Neuronal stem cell (in vitro differentiated cells): Measurements from ENCODE around the gene SLC35A4.

Experiments
- DNase-seq: peaks from one replicate; pipeline ENCODE4 v3.0.0-alpha.2; 2013; ENCODE audit warnings: low spot score
- H2AFZ ChIP-seq: one replicate; pipeline ENCODE4 v1.6.1; 2013; ENCODE audit warnings: mild to moderate bottlenecking, low read length, inconsistent platforms
- H2AK5ac ChIP-seq: 2 replicates; pipeline ENCODE4 v1.6.1; 2013; ENCODE audit warnings: low read depth, mild to moderate bottlenecking, inconsistent platforms, low read length, moderate library complexity, mixed read lengths
- H2BK120ac ChIP-seq: 2 replicates; pipeline ENCODE4 v1.6.1; 2013; ENCODE audit warnings: low read depth, mild to moderate bottlenecking, inconsistent platforms, low read length, moderate library complexity, mixed read lengths
- H2BK12ac ChIP-seq: one replicate; pipeline ENCODE4 v1.6.1; 2013; ENCODE audit warnings: low read length, inconsistent platforms
- H2BK15ac ChIP-seq: 2 replicates; pipeline ENCODE4 v1.6.1; 2013; ENCODE audit warnings: mild to moderate bottlenecking, low read length, inconsistent platforms, mixed read lengths
- H2BK5ac ChIP-seq: one replicate; pipeline ENCODE4 v1.6.1; 2013; ENCODE audit warnings: inconsistent platforms, mild to moderate bottlenecking, low read length, moderate library complexity
- H3K14ac ChIP-seq: one replicate; pipeline ENCODE4 v1.6.1; 2013; ENCODE audit warnings: low read length, inconsistent platforms
- H3K18ac ChIP-seq: 2 replicates; pipeline ENCODE4 v1.6.1; 2013; ENCODE audit warnings: low read length, inconsistent platforms
- H3K23ac ChIP-seq: 2 replicates; pipeline ENCODE4 v1.6.1; 2013; ENCODE audit warnings: low read depth, mild to moderate bottlenecking, mixed read lengths, low read length, inconsistent platforms; ENCODE audit not compliant: poor library complexity
- H3K27ac ChIP-seq: replicated peaks from 3 replicates; pipeline ENCODE4 v1.5.1; 2013; ENCODE audit warnings: low read length, inconsistent platforms
- H3K27me3 ChIP-seq, 3 experiments: 2 replicates each; pipeline ENCODE4 v1.6.1; 2013; ENCODE audit warnings: low read length in 3 of 3, mild to moderate bottlenecking in 2 of 3, inconsistent platforms in 1 of 3, low read depth in 1 of 3, mixed read lengths in 1 of 3, moderate library complexity in 1 of 3; ENCODE audit not compliant: control insufficient read depth in 3 of 3, insufficient read depth in 3 of 3
- H3K36me3 ChIP-seq, 2 donors: replicated peaks in 1 of 2; 2 replicates each; pipeline ENCODE4 v1.6.1; 2013; ENCODE audit warnings: low read length in 2 of 2; ENCODE audit not compliant: control insufficient read depth in 2 of 2, insufficient read depth in 2 of 2
- H3K4ac ChIP-seq: 2 replicates; pipeline ENCODE4 v1.6.1; 2013; ENCODE audit warnings: inconsistent platforms, mild to moderate bottlenecking, low read length, moderate library complexity
- H3K4me1 ChIP-seq, 2 donors: 1 replicate in 1 of 2; 2 replicates in 1 of 2; pipeline ENCODE4 v1.6.1; 2013; ENCODE audit warnings: low read length in 2 of 2, low read depth in 1 of 2; ENCODE audit not compliant: control insufficient read depth in 2 of 2, insufficient read depth in 1 of 2
- H3K4me2 ChIP-seq: one replicate; pipeline ENCODE4 v1.6.1; 2013; ENCODE audit warnings: mild to moderate bottlenecking, low read length, inconsistent platforms; ENCODE audit not compliant: insufficient read depth, poor library complexity, severe bottlenecking
- H3K4me3 ChIP-seq, 2 donors: 2 replicates each; pipeline ENCODE4 v1.5.1; 2013; ENCODE audit warnings: low read length in 2 of 2, mild to moderate bottlenecking in 2 of 2, inconsistent platforms in 1 of 2, moderate library complexity in 1 of 2
- H3K79me1 ChIP-seq: one replicate; pipeline ENCODE4 v1.6.1; 2013; ENCODE audit warnings: low read depth, mild to moderate bottlenecking, inconsistent platforms, low read length, moderate library complexity
- H3K9ac ChIP-seq: one replicate; pipeline ENCODE4 v1.6.1; 2013; ENCODE audit warnings: mild to moderate bottlenecking, low read depth, low read length, inconsistent platforms; ENCODE audit not compliant: poor library complexity
- H3K9me3 ChIP-seq, 2 donors: replicated peaks in 1 of 2; 2 replicates each; pipeline versions ENCODE3 to v1.6.1; 2013; ENCODE audit warnings: low read length in 2 of 2, mild to moderate bottlenecking in 2 of 2, inconsistent platforms in 1 of 2, low read depth in 1 of 2, mixed read lengths in 1 of 2, moderate library complexity in 1 of 2; ENCODE audit not compliant: control insufficient read depth in 2 of 2, insufficient read depth in 1 of 2
- H4K8ac ChIP-seq: one replicate; pipeline ENCODE4 v1.6.1; 2013; ENCODE audit warnings: low read depth, mild to moderate bottlenecking, inconsistent platforms, low read length, moderate library complexity
- H4K91ac ChIP-seq: one replicate; pipeline ENCODE4 v1.6.1; 2013; ENCODE audit warnings: low read length, low read depth, mild to moderate bottlenecking, inconsistent platforms; ENCODE audit not compliant: poor library complexity
- WGBS, 2 donors: extraction: QIAGEN DNeasy Blood & Tissue Kit; methylation state at CpG; one replicate each; pipeline ENCODE4 v1.1.7; 2013; ENCODE audit warnings: missing lambda C conversion rate in 2 of 2, mixed read lengths in 1 of 2; ENCODE audit not compliant: insufficient read length in 2 of 2, insufficient replicate concordance in 1 of 2; ENCODE audit errors: extremely low coverage in 2 of 2; 5-methylcytosine and 5-hydroxymethylcytosine counted together

Gene SLC35A4

GRCh38 chr5:140555747-140556312, 8.8 kb upstream of the SLC35A4 start:
- Histone ChIP-seq H3K9ac (no peak overlapping the region), H2BK12ac (no peak overlapping the region), H2AK5ac (no peak overlapping the region), H3K4me1 (peaks cover 7 to 9% of the 10 kb centered on the region in 2 donors), H3K4ac (no peak overlapping the region), H3K23ac (no peak overlapping the region), H2BK5ac (no peak overlapping the region), H3K18ac (no peak overlapping the region), H3K4me3 (peak overlapping the region in 1 of 2 donors; percentile 78), H3K27ac (no peak overlapping the region), H3K14ac (no peak overlapping the region), H3K4me2 (no peak overlapping the region), H4K8ac (no peak overlapping the region), H3K36me3 (peaks cover 6 to 54% of the 10 kb centered on the region in 2 donors), H2AFZ (no peak overlapping the region), H3K9me3 (no peaks in the 10 kb centered on the region), H4K91ac (no peak overlapping the region), H2BK120ac (no peak overlapping the region), H3K79me1 (peaks cover 4% of the 10 kb centered on the region), H2BK15ac (no peak overlapping the region), H3K27me3 (no peaks in the 10 kb centered on the region)
- no CpG with 5 or more reads among the region's 1 CpG for WGBS, 2 donors
- DNase-seq = no peak

DNA sequence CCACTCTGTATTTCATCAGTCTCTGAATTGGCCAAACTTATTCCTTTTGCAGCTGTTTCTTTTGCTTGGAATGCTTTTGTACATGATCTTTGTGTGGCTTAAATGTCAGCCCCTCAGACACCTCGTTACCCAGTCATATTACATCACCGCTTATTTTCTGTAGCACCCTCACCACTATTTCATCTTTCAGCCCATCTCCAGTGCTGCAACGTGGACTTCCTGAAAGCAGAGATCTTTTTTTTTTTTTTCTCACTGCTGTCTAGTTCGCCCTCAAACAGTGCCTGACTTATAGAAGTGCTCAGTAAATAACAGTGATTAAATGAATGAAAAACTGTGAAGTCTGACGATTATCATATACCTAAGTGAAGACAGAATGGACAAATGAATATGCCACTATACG, 8.2 kb upstream of the SLC35A4 start:
- H2BK15ac ChIP-seq = no peak overlapping the region
- H2AFZ ChIP-seq = no peak overlapping the region
- peaks cover 3 to 51% of the 10 kb centered on the region in 2 donors for H3K36me3 ChIP-seq
- H2BK120ac ChIP-seq = no peak overlapping the region
- no peak overlapping the region for H2AK5ac ChIP-seq
- H3K18ac ChIP-seq = no peak overlapping the region
- H3K14ac ChIP-seq = no peak overlapping the region
- H2BK12ac ChIP-seq = no peak overlapping the region
- H2BK5ac ChIP-seq = no peak overlapping the region
- no peak overlapping the region for H3K23ac ChIP-seq
- no peaks in the 10 kb centered on the region for H3K27me3 ChIP-seq
- no peak overlapping the region for H3K4ac ChIP-seq
- no peak overlapping the region for H4K91ac ChIP-seq
- H3K79me1 ChIP-seq = peaks cover 4% of the 10 kb centered on the region
- H3K9me3 ChIP-seq = no peaks in the 10 kb centered on the region
- H3K4me3 ChIP-seq = peak overlapping the region; percentile 69 to 78
- H4K8ac ChIP-seq = no peak overlapping the region
- WGBS, 2 donors = no CpG with 5 or more reads among the region's 6 CpGs
- H3K4me2 ChIP-seq = peak overlapping the region; percentile 54
- no peak overlapping the region for H3K27ac ChIP-seq
- no peak overlapping the region for H3K9ac ChIP-seq
- peaks cover 7 to 9% of the 10 kb centered on the region in 2 donors for H3K4me1 ChIP-seq
- DNase-seq = no peak

DNA sequence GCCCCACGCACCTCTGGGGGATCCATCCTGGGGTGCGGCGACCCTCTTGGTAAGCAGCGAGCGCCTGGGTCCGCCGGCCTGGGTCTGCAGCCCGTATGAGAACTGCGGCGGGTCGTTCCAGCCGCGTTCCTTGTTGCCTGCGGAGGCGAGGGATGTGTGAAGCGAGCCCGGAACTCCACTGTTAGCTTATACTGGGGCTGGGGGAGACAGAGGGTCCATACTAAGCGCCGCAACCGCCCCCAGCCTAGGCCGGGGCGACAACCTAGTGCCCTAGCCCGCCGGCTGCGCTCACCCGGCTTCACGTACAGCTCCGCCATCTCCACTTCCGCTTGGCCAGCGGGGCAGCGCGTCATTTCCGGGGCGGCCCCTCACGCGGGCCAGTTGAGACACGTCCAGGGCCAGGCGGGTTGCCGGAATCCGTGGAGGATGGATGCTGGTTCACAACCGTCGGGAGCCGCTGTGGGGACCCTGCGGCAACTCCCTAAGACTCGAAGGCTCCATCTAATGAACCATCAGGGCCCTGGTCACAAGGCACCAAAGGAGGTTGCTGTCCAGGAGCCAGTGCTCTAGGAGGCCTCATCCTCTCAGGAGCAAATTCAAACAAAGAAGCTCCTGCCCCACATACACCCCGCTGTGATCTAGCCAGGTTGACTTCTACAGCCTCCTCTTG, 7.4 kb upstream of the SLC35A4 start, which contains the start of gene SRA1:
Gene SRA1, minus strand, starts transcription at position 338 of the 670 bp plus-strand sequence. Its CDS starts 21 bp downstream, at position 317.
- peak within 1 kb of the TSS; percentile 78 to 95 for H3K4me3 ChIP-seq
- H3K27ac ChIP-seq = peak within 1 kb of the TSS; percentile 81
- H2BK12ac ChIP-seq = no peak within 1 kb of the TSS
- no peak within 1 kb of the TSS for H2BK120ac ChIP-seq
- H3K27me3 ChIP-seq = no peaks in the 10 kb centered on the region
- H2AFZ ChIP-seq = peak within 1 kb of the TSS; percentile 92
- H3K18ac ChIP-seq = peak within 1 kb of the TSS; percentile 95
- no peak within 1 kb of the TSS for H3K4ac ChIP-seq
- H3K9ac ChIP-seq = peak within 1 kb of the TSS; percentile 89
- H2BK5ac ChIP-seq = no peak within 1 kb of the TSS
- H3K23ac ChIP-seq = peak within 1 kb of the TSS; percentile 82
- H2AK5ac ChIP-seq = peak within 1 kb of the TSS; percentile 68
- H3K4me2 ChIP-seq = peak within 1 kb of the TSS; percentile 66
- no peaks in the 10 kb centered on the region for H3K9me3 ChIP-seq
- no peak within 1 kb of the TSS for H4K91ac ChIP-seq
- no CpG with 5 or more reads among the region's 46 CpGs for WGBS, 2 donors
- no peak within 1 kb of the TSS for H3K14ac ChIP-seq
- H3K4me1 ChIP-seq = peaks cover 7 to 9% of the 10 kb centered on the region in 2 donors
- H3K36me3 ChIP-seq = peaks cover 3 to 49% of the 10 kb centered on the region in 2 donors
- H2BK15ac ChIP-seq = no peak within 1 kb of the TSS
- H4K8ac ChIP-seq = no peak within 1 kb of the TSS
- peaks cover 4% of the 10 kb centered on the region for H3K79me1 ChIP-seq
- peak; percentile 83 for DNase-seq

DNA sequence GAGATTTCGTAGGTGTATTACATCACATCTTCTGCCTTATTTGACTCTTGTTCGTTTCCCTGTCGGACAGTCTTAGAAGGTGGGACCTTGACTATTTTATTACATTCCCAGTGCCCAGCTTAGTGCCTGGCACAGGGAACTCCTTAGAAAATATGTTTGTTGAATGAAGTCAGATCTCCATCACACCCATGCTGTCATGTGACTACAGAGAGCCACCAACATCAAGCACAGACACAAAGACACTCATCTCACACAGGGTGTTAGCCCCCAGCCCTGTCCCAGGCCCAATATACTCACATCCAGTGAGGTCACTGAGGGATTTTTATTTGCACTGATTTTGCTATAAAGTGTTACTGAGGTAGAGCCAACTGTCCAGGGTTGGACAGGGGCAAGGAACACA, 6.7 kb upstream of the SLC35A4 start:
- no CpG with 5 or more reads among the region's 3 CpGs for WGBS, 2 donors
- Histone ChIP-seq H2BK120ac (no peak overlapping the region), H3K23ac (no peak overlapping the region), H2BK12ac (no peak overlapping the region), H3K14ac (no peak overlapping the region), H3K4me2 (peak overlapping the region; percentile 66), H3K4me3 (peak overlapping the region in 1 of 2 donors; percentile 78), H2BK5ac (no peak overlapping the region), H3K4me1 (peaks cover 7 to 9% of the 10 kb centered on the region in 2 donors), H2AFZ (peak overlapping the region; percentile 92), H3K27ac (peak overlapping the region; percentile 81), H2BK15ac (no peak overlapping the region), H3K27me3 (no peaks in the 10 kb centered on the region), H3K9ac (no peak overlapping the region), H3K36me3 (peaks cover 5 to 50% of the 10 kb centered on the region in 2 donors), H3K18ac (no peak overlapping the region), H3K79me1 (peaks cover 3% of the 10 kb centered on the region), H4K91ac (no peak overlapping the region), H2AK5ac (peak overlapping the region; percentile 1), H4K8ac (no peak overlapping the region), H3K9me3 (no peaks in the 10 kb centered on the region), H3K4ac (no peak overlapping the region)
- no peak for DNase-seq
